H1 (cell line): Measurements from ENCODE around the gene ADAMTS4. TPM values are rescaled to one million over a fixed set of nuclear protein-coding genes. Genes with fewer than 3 reads are reported as not detected.

Source experiments
- CTCF ChIA-PET: fragments of 300-600 bp; sonication (Branson Sonifier 250); formaldehyde crosslinking; loops from one replicate; lab custom pipeline; 2021; ENCODE audit not compliant: partially characterized antibody; lab: Charles Lee
- POLR2A ChIA-PET: fragments of 300-600 bp; sonication (Branson Sonifier 250); formaldehyde crosslinking; loops from one replicate; lab custom pipeline; 2021; ENCODE audit warnings: inconsistent platforms; ENCODE audit not compliant: partially characterized antibody; lab: Charles Lee
- DNase-seq, 2 experiments: peaks; one replicate each; pipeline versions ENCODE4 v3.0.0 to v3.0.0-alpha.2; 2010 to 2022; ENCODE audit warnings: low spot score in 2 of 2, low read depth in 1 of 2, mixed read lengths in 1 of 2
- FAIRE-seq: peaks from 2 replicates; lab custom pipeline; 2011; peaks lifted over from hg19 to GRCh38; lab: Jason Lieb, UNC
- H2AFZ ChIP-seq: 2 replicates; pipeline ENCODE4 v1.8.1; 2012; ENCODE audit warnings: low read length, inconsistent platforms
- H2AK5ac ChIP-seq: 2 replicates; pipeline ENCODE4 v1.6.1; 2013; ENCODE audit warnings: low read depth, low read length
- H2BK120ac ChIP-seq: replicated peaks from 2 replicates; pipeline ENCODE3; 2013; ENCODE audit warnings: low read depth, low read length, inconsistent platforms
- H2BK12ac ChIP-seq: 2 replicates; pipeline ENCODE4 v1.6.1; 2013; ENCODE audit warnings: low read depth, low read length
- H2BK15ac ChIP-seq: 2 replicates; pipeline ENCODE4 v1.6.1; 2013; ENCODE audit warnings: low read length
- H2BK20ac ChIP-seq: 2 replicates; pipeline ENCODE4 v1.6.1; 2013; ENCODE audit warnings: low read length
- H2BK5ac ChIP-seq: 2 replicates; pipeline ENCODE4 v1.6.1; 2013; ENCODE audit warnings: low read depth, low read length
- H3K14ac ChIP-seq: 2 replicates; pipeline ENCODE4 v1.6.1; 2013; ENCODE audit warnings: inconsistent platforms; ENCODE audit not compliant: insufficient read length
- H3K18ac ChIP-seq: 2 replicates; pipeline ENCODE4 v1.6.1; 2013; ENCODE audit warnings: low read length; ENCODE audit errors: extremely low read depth
- H3K23ac ChIP-seq: 2 replicates; pipeline ENCODE4 v1.6.1; 2013; ENCODE audit warnings: inconsistent platforms; ENCODE audit not compliant: insufficient read length
- H3K23me2 ChIP-seq: 2 replicates; pipeline ENCODE4 v1.6.1; 2013; ENCODE audit warnings: low read depth, low read length
- H3K27ac ChIP-seq: 2 replicates; pipeline ENCODE4 v1.6.1; 2011; ENCODE audit warnings: low read depth, low read length, inconsistent platforms
- H3K27me3 ChIP-seq, 4 experiments: replicated peaks in 1 of 4; 1 replicate in 1 of 4; 2 replicates in 3 of 4; pipeline versions ENCODE4 v1.6.1 to v1.8.1; 2011 to 2013; ENCODE audit warnings: low read length in 3 of 4, mild to moderate bottlenecking in 3 of 4, inconsistent platforms in 2 of 4, mixed read lengths in 2 of 4, moderate library complexity in 1 of 4; ENCODE audit not compliant: control insufficient read depth in 3 of 4, insufficient read depth in 3 of 4; ENCODE audit errors: extremely low read depth in 1 of 4
- H3K36me3 ChIP-seq, 4 experiments: 2 replicates each; pipeline versions ENCODE4 v1.6.1 to v1.8.1; 2011 to 2013; ENCODE audit warnings: mild to moderate bottlenecking in 4 of 4, low read length in 3 of 4, moderate library complexity in 2 of 4, control low read depth in 1 of 4, inconsistent platforms in 1 of 4; ENCODE audit not compliant: insufficient read depth in 4 of 4, control insufficient read depth in 2 of 4
- H3K4ac ChIP-seq: replicated peaks from 2 replicates; pipeline ENCODE3; 2013; ENCODE audit warnings: low read length, low read depth, mixed read lengths, inconsistent platforms; ENCODE audit not compliant: insufficient read length
- H3K4me1 ChIP-seq, 4 experiments: replicated peaks in 1 of 4; 1 replicate in 1 of 4; 2 replicates in 3 of 4; pipeline versions ENCODE4 v1.6.1 to v1.8.1; 2011 to 2013; ENCODE audit warnings: low read length in 3 of 4, inconsistent platforms in 2 of 4, mixed read lengths in 1 of 4; ENCODE audit not compliant: insufficient read depth in 4 of 4, control insufficient read depth in 3 of 4
- H3K4me2 ChIP-seq, 2 experiments: 2 replicates each; pipeline versions ENCODE4 v1.6.1 to v1.8.1; 2011 to 2013; ENCODE audit warnings: low read depth in 2 of 2, low read length in 2 of 2, control low read depth in 1 of 2, inconsistent platforms in 1 of 2, mild to moderate bottlenecking in 1 of 2; ENCODE audit not compliant: insufficient read depth in 1 of 2
- H3K4me3 ChIP-seq, 4 experiments: fragments of 200-600, 300-600 bp in 1 of 4; sonication (generic), shearing (Covaris generic), sonication (Bioruptor Twin) in 1 of 4; 2 replicates each; pipeline versions ENCODE4 v1.5.1 to v1.8.1; 2011 to 2016; ENCODE audit warnings: low read length in 4 of 4, low read depth in 3 of 4, control low read depth in 2 of 4, inconsistent platforms in 2 of 4, mild to moderate bottlenecking in 2 of 4, mixed read lengths in 1 of 4, moderate library complexity in 1 of 4; ENCODE audit not compliant: insufficient read depth in 2 of 4; ENCODE audit errors: extremely low read depth in 1 of 4
- H3K56ac ChIP-seq: replicated peaks from 2 replicates; pipeline ENCODE3; 2013; ENCODE audit warnings: low read depth, mild to moderate bottlenecking, mixed read lengths, low read length, inconsistent platforms; ENCODE audit not compliant: insufficient read length
- H3K79me1 ChIP-seq: 2 replicates; pipeline ENCODE4 v1.6.1; 2013; ENCODE audit warnings: low read depth, low read length, control low read depth
- H3K79me2 ChIP-seq, 2 experiments: 2 replicates each; pipeline versions ENCODE4 v1.6.1 to v1.8.1; 2012 to 2013; ENCODE audit warnings: low read length in 2 of 2, mild to moderate bottlenecking in 2 of 2, inconsistent platforms in 1 of 2; ENCODE audit not compliant: insufficient read depth in 2 of 2, control insufficient read depth in 1 of 2
- H3K9ac ChIP-seq, 4 experiments: replicated peaks in 1 of 4; 1 replicate in 1 of 4; 2 replicates in 3 of 4; pipeline versions ENCODE4 v1.6.1 to v1.8.1; 2011 to 2013; ENCODE audit warnings: low read depth in 3 of 4, low read length in 3 of 4, control low read depth in 2 of 4, mild to moderate bottlenecking in 2 of 4, moderate library complexity in 2 of 4, inconsistent platforms in 1 of 4; ENCODE audit errors: extremely low read depth in 1 of 4
- H3K9me3 ChIP-seq, 2 experiments: 2 replicates each; pipeline versions ENCODE4 v1.6.1 to v1.8.1; 2012 to 2013; ENCODE audit warnings: mild to moderate bottlenecking in 2 of 2, moderate library complexity in 2 of 2, control low read depth in 1 of 2, inconsistent platforms in 1 of 2, low read depth in 1 of 2, low read length in 1 of 2, mixed read lengths in 1 of 2; ENCODE audit not compliant: insufficient read depth in 2 of 2
- H4K20me1 ChIP-seq, 2 experiments: replicated peaks in 1 of 2; 2 replicates each; pipeline versions ENCODE3 to v1.8.1; 2011 to 2013; ENCODE audit warnings: inconsistent platforms in 2 of 2, low read length in 2 of 2, mild to moderate bottlenecking in 1 of 2; ENCODE audit not compliant: insufficient read depth in 2 of 2, control insufficient read depth in 1 of 2
- H4K5ac ChIP-seq: 2 replicates; pipeline ENCODE4 v1.6.1; 2013; ENCODE audit warnings: low read length, low read depth, mixed read lengths, inconsistent platforms; ENCODE audit not compliant: insufficient read length
- H4K8ac ChIP-seq: 2 replicates; pipeline ENCODE4 v1.8.0; 2013; ENCODE audit warnings: mild to moderate bottlenecking, moderate library complexity, low read length, inconsistent platforms; ENCODE audit not compliant: insufficient read depth; ENCODE audit errors: extremely low read depth
- H4K91ac ChIP-seq: replicated peaks from 2 replicates; pipeline ENCODE3; 2013; ENCODE audit warnings: low read length, mixed read lengths, inconsistent platforms; ENCODE audit not compliant: insufficient read length
- ASH2L ChIP-seq: fragments of 200-600, 300-600 bp; sonication (generic); IDR thresholded peaks from one replicate; pipeline ENCODE4 v1.7.1; 2017; ENCODE audit warnings: low read length
- CBX8 ChIP-seq: fragments of 300-800, 300-1000 bp; sonication (generic); IDR thresholded peaks from 2 replicates; pipeline ENCODE4 v1.7.1; 2016; ENCODE audit warnings: low read depth, low read length, borderline replicate concordance
- CHD2 ChIP-seq: IDR thresholded peaks from 2 replicates; pipeline ENCODE4 v1.6.1; 2012; ENCODE audit warnings: low read length, improper control_type of control experiment
- CTCF ChIP-seq, 3 experiments: IDR thresholded peaks; 1 replicate in 2 of 3; 2 replicates in 1 of 3; pipeline versions ENCODE4 v1.5.1 to v1.6.1; 2011; ENCODE audit warnings: low read length in 3 of 3, mild to moderate bottlenecking in 3 of 3, inconsistent platforms in 2 of 3, low read depth in 1 of 3, moderate library complexity in 1 of 3; ENCODE audit not compliant: insufficient read depth in 1 of 3; ENCODE audit errors: control extremely low read depth in 1 of 3
- EP300 ChIP-seq, 2 experiments: IDR thresholded peaks; 1 replicate in 1 of 2; 2 replicates in 1 of 2; pipeline ENCODE4 v1.6.1; 2011 to 2012; ENCODE audit warnings: low read depth in 2 of 2, low read length in 2 of 2, mild to moderate bottlenecking in 2 of 2, borderline replicate concordance in 1 of 2, inconsistent platforms in 1 of 2, moderate library complexity in 1 of 2
- MAFK ChIP-seq: IDR thresholded peaks from 2 replicates; pipeline ENCODE4 v1.6.1; 2012; ENCODE audit warnings: low read depth, mild to moderate bottlenecking, improper control_type of control experiment, low read length
- RAD21 ChIP-seq, 2 experiments: IDR thresholded peaks in 1 of 2; conservative IDR thresholded peaks in 1 of 2; 2 replicates each; pipeline ENCODE4 v1.6.1; 2011; ENCODE audit warnings: low read depth in 2 of 2, low read length in 2 of 2, improper control_type of control experiment in 1 of 2, inconsistent platforms in 1 of 2, mild to moderate bottlenecking in 1 of 2, moderate library complexity in 1 of 2
- RFX5 ChIP-seq: IDR thresholded peaks from 2 replicates; pipeline ENCODE4 v1.6.1; 2011; ENCODE audit warnings: low read depth, low read length, improper control_type of control experiment, borderline replicate concordance
- SAP30 ChIP-seq: fragments of 300-600 bp; sonication (generic); IDR thresholded peaks from 2 replicates; pipeline ENCODE4 v1.7.1; 2012; ENCODE audit warnings: low read length, moderate library complexity, mild to moderate bottlenecking, inconsistent platforms; ENCODE audit not compliant: insufficient read depth, insufficient replicate concordance
- SP4 ChIP-seq: IDR thresholded peaks from 2 replicates; pipeline ENCODE4 v1.6.1; 2012; ENCODE audit warnings: low read length, inconsistent platforms
- WGBS, 2 experiments: shearing (Covaris generic) in 1 of 2; methylation state at CpG; one replicate each; pipeline versions ENCODE4 v1.1.6 to v1.1.7; 2013 to 2015; ENCODE audit warnings: low lambda C conversion rate in 2 of 2, mixed read lengths in 2 of 2, inconsistent platforms in 1 of 2, low coverage in 1 of 2, missing lambda C conversion rate in 1 of 2; ENCODE audit not compliant: insufficient replicate concordance in 2 of 2, insufficient coverage in 1 of 2, insufficient read length in 1 of 2; ENCODE audit errors: extremely low coverage in 1 of 2, missing lambda C conversion rate in 1 of 2; 5-methylcytosine and 5-hydroxymethylcytosine counted together
- polyA plus RNA-seq, 7 experiments: library from polyadenylated mRNA; depleted of rRNA in 3 of 7; stranded (reverse) in 5 of 7; unstranded in 2 of 7; fragments of >200 nt in 5 of 7; fragments of 200-250 nt in 2 of 7; gene quantifications; 1 replicate in 5 of 7; 2 replicates in 1 of 7; 4 replicates in 1 of 7; pipeline versions ENCODE4 v1.2.1 to v1.2.3, GENCODE V29; 2011 to 2013; ENCODE audit warnings: missing spikeins in 2 of 7, mixed read lengths in 2 of 7
- total RNA-seq: library from RNA; stranded (reverse); fragmentation: NEBNext Ultra II Directional; extraction: Animal tissue kit (Norgen Biotek cat#: 25700); gene quantifications from 2 replicates; pipeline ENCODE4 v1.2.1, GENCODE V29; 2021

Gene ADAMTS4
- total and polyA plus RNA-seq, 2 of the 8 experiments (the other 6 are each of a cell fraction or from before 2014, with no cell fraction given): 4.6 to 7.2 TPM

- H3K36me3 ChIP-seq: no peaks in the 10 kb centered on the region; a peak in 1 of 8 replicates
- WGBS, 2 experiments: 64% methylated on average over 1 of the region's 1 CpG; no CpG with 5 or more reads in 1 of the 2 experiments
- no peak overlapping the region for H2AFZ ChIP-seq
- H4K5ac ChIP-seq: no peak overlapping the region
- no peak overlapping the region for H2BK20ac ChIP-seq
- CTCF ChIA-PET: interaction anchor here (0.7 to 7.3 kb wide), 20 partner anchors 8 to 371 kb away, joined by 3 to 58 read pairs (median 4); partner anchors contain the start of genes ADAMTS4, ARHGAP30, KLHDC9 and NIT1
- H3K23me2 ChIP-seq: no peaks in the 10 kb centered on the region
- no peak overlapping the region for H3K56ac ChIP-seq
- H3K27me3 ChIP-seq: no peaks in the 10 kb centered on the region
- H3K79me1 ChIP-seq: peaks cover 6% of the 10 kb centered on the region; the same call in 1 of the 2 replicates
- no peak overlapping the region for H3K23ac ChIP-seq
- H2BK5ac ChIP-seq: no peak overlapping the region
- H4K91ac ChIP-seq: no peak overlapping the region
- no peak overlapping the region for H3K4ac ChIP-seq
- no peaks in the 10 kb centered on the region for H3K9me3 ChIP-seq
- H4K20me1 ChIP-seq: peaks cover 0 to 1% of the 10 kb centered on the region in 2 experiments
- no peak overlapping the region for H2BK15ac ChIP-seq
- H2BK12ac ChIP-seq: no peak overlapping the region
- H3K4me1 ChIP-seq: no peaks in the 10 kb centered on the region
- POLR2A ChIA-PET: interaction anchor here (0.6 to 9.6 kb wide), 2 partner anchors 13 to 118 kb away, joined by 3 to 130 read pairs; partner anchors contain the start of genes UFC1 and USP21
- H3K4me2 ChIP-seq: no peak overlapping the region
- no peak overlapping the region for H3K14ac ChIP-seq
- peaks cover 0 to 6% of the 10 kb centered on the region in 2 experiments; a peak in 2 of 4 replicates for H3K79me2 ChIP-seq
- no peak overlapping the region for H3K27ac ChIP-seq
- FAIRE-seq: no peak
- H2BK120ac ChIP-seq: no peak overlapping the region
- DNase-seq: no peak
- H4K8ac ChIP-seq: no peak overlapping the region
- H3K4me3 ChIP-seq: no peak overlapping the region
- no peak overlapping the region for H3K18ac ChIP-seq
- H3K9ac ChIP-seq: no peak overlapping the region
- H2AK5ac ChIP-seq: no peak overlapping the region
- TF ChIP-seq CBX8 (no peak), SP4 (no peak), SAP30 (no peak), ASH2L (no peak), CHD2 (no peak), RFX5 (no peak), MAFK (no peak), RAD21 (IDR thresholded peaks at IDR 0.05 in 1 of 2, conservative IDR thresholded peaks at IDR 0.05 in 1 of 2; ENCODE audit: low read depth in 2 of 2, low read length in 2 of 2) (peak; percentile 60 to 68), EP300 (IDR thresholded peaks at IDR 0.05; ENCODE audit: borderline replicate concordance in 1 of 2, low read depth in 2 of 2, low read length in 2 of 2) (no peak), CTCF (IDR thresholded peaks at IDR 0.05; ENCODE audit: control extremely low read depth in 1 of 3, insufficient read depth in 1 of 3, low read depth in 1 of 3, low read length in 3 of 3) (peak in 2 of 3 experiments; percentile 24 to 43; a peak in 2 of 4 replicates)
These were observed 59.1 kb downstream of the ADAMTS4 start for GRCh38 chr1:161139766-161140165.
